ENCODE results near the gene FAM53B.

FAM53B gene

DNA sequence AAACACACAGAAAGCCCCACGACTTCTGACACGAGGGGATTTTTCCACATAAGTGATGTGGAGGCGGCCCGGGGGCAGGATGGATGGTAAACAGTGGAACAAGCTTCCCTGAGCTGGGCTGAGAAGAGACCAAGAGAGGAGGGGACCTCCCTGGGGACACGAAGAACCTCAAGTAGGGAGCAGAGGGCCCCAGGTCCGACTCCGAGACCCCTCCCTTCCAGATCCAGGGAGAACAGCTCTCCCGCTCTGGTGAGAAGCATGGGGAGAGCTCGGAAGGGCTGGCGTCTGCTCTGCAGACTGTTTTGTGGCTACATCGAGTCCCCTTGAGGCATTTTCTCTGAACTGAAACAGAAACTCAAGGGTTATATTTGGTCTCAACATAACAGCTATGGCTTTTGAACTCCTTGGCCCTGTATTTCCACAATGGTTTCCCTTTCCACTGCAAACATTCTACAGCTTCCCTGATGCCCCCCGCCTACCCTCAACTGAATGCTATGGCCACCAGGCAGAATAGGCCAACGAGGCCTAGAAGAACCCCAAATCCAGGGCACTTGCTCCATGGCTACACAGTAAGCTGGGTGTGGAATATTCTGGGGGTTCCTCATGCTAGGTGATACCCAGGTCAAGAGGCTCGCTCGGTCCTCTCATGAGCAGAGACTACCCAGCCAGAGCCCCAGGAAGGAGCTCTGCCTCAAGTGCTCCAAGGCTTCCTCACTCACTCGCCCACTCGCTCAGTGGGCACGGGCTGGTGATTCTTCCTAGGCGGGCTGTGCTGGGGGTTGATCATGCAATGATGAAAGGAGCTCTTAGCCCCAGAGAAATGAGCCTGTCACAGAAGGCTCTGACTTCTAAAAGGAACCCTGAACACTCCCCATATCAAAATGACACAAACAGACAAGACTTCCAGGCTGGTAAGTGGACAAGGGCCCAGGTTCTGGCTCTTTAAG is 47.5 kb downstream of the FAM53B start:
- Histone ChIP-seq H3K36me3 (ENCODE audit: insufficient read depth, low read depth, low read length) (0 out of 2 replicates have a peak, but pooled peaks cover 18% of the 10 kb centered on the region), H3K9me3 (ENCODE audit: insufficient read depth, low read depth, low read length) (no peaks in the 10 kb centered on the region), H3K27ac (ENCODE audit: low read length) (no peak overlapping the region), H3K4me3 (ENCODE audit: low read length) (no peak overlapping the region), H3K4me1 (ENCODE audit: insufficient read depth, low read length) (no peaks in the 10 kb centered on the region), H3K9ac (ENCODE audit: low read depth, low read length) (no peak overlapping the region), H3K27me3 (ENCODE audit: insufficient read depth, low read length) (no peaks in the 10 kb centered on the region)

GRCh38 chr10:124695259-124695658 is 48.9 kb downstream of the FAM53B start:
- 0 out of 2 replicates have a peak, but pooled peaks cover 18% of the 10 kb centered on the region for H3K36me3 ChIP-seq (ENCODE audit: insufficient read depth, low read depth, low read length)
- no peak overlapping the region for H3K9ac ChIP-seq (ENCODE audit: low read depth, low read length)
- H3K27me3 ChIP-seq (ENCODE audit: insufficient read depth, low read length): no peaks in the 10 kb centered on the region
- H3K27ac ChIP-seq (ENCODE audit: low read length): no peak overlapping the region
- H3K4me3 ChIP-seq (ENCODE audit: low read length): no peak overlapping the region
- H3K9me3 ChIP-seq (ENCODE audit: insufficient read depth, low read depth, low read length): no peaks in the 10 kb centered on the region
- no peaks in the 10 kb centered on the region for H3K4me1 ChIP-seq (ENCODE audit: insufficient read depth, low read length)

- H3K36me3 ChIP-seq (ENCODE audit: insufficient read depth, low read depth, low read length): 0 out of 2 replicates have a peak, but pooled peaks cover 18% of the 10 kb centered on the region
- H3K9me3 ChIP-seq (ENCODE audit: insufficient read depth, low read depth, low read length): no peaks in the 10 kb centered on the region
- no peaks in the 10 kb centered on the region for H3K27me3 ChIP-seq (ENCODE audit: insufficient read depth, low read length)
- no peak overlapping the region for H3K27ac ChIP-seq (ENCODE audit: low read length)
- H3K9ac ChIP-seq (ENCODE audit: low read depth, low read length): no peak overlapping the region
- H3K4me3 ChIP-seq (ENCODE audit: low read length): no peak overlapping the region
- H3K4me1 ChIP-seq (ENCODE audit: insufficient read depth, low read length): no peaks in the 10 kb centered on the region
Observed at GRCh38 chr10:124694481-124695220, 49.5 kb downstream of the FAM53B start.

GRCh38 chr10:124693801-124694416 is 50.3 kb downstream of the FAM53B start:
- H3K4me1 ChIP-seq (ENCODE audit: insufficient read depth, low read length): no peaks in the 10 kb centered on the region
- no peak overlapping the region for H3K9ac ChIP-seq (ENCODE audit: low read depth, low read length)
- H3K9me3 ChIP-seq (ENCODE audit: insufficient read depth, low read depth, low read length): no peaks in the 10 kb centered on the region
- no peak overlapping the region for H3K4me3 ChIP-seq (ENCODE audit: low read length)
- no peak overlapping the region for H3K27ac ChIP-seq (ENCODE audit: low read length)
- no peaks in the 10 kb centered on the region for H3K27me3 ChIP-seq (ENCODE audit: insufficient read depth, low read length)
- H3K36me3 ChIP-seq (ENCODE audit: insufficient read depth, low read depth, low read length): 0 out of 2 replicates have a peak, but pooled peaks cover 14% of the 10 kb centered on the region

DNA sequence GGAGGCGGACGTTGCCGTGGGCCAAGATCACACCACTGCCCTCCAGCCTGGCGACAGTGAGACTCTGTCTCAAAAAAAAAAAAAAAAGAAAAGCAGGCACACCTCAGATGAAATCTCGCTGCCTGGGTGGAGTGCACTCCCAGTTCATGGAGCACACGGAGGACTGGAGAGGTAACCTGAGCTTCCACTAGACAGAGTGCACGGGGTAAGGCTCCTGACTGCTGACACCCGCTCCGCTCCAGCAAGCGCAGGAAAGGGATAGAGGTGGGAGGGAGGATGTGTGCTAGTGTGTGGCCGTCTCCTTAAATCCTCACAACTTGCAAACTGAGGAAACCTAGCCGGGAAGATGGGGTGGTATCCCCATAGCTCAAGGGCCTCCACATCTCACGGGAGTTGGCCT is 50.8 kb downstream of the FAM53B start:
- no peaks in the 10 kb centered on the region for H3K4me1 ChIP-seq (ENCODE audit: insufficient read depth, low read length)
- no peaks in the 10 kb centered on the region for H3K9me3 ChIP-seq (ENCODE audit: insufficient read depth, low read depth, low read length)
- no peak overlapping the region for H3K9ac ChIP-seq (ENCODE audit: low read depth, low read length)
- no peak overlapping the region for H3K27ac ChIP-seq (ENCODE audit: low read length)
- H3K4me3 ChIP-seq (ENCODE audit: low read length): no peak overlapping the region
- H3K27me3 ChIP-seq (ENCODE audit: insufficient read depth, low read length): no peaks in the 10 kb centered on the region
- 0 out of 2 replicates have a peak, but pooled peaks cover 14% of the 10 kb centered on the region for H3K36me3 ChIP-seq (ENCODE audit: insufficient read depth, low read depth, low read length)

DNA sequence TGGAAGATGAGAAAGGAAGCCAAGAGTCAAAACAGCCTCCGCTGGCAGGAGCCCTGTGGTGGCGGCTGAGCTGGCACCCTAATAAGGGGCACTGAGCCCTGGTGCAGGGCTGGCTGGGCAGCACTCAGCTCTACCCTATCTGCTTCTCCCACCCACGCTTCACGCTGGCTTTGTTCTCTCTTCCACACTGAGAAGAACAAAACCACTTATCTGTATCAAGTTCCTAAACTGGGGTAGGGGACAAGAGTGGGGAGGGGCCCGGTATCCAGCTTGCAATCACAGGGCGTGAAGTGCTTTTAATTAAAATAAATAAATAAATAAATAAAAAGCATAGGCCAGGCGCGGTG is 52.1 kb downstream of the FAM53B start:
- Histone ChIP-seq H3K4me1 (ENCODE audit: insufficient read depth, low read length) (peaks cover 7% of the 10 kb centered on the region; the same call in 1 of the 2 replicates), H3K27ac (ENCODE audit: low read length) (no peak overlapping the region), H3K4me3 (ENCODE audit: low read length) (no peak overlapping the region), H3K9ac (ENCODE audit: low read depth, low read length) (no peak overlapping the region), H3K27me3 (ENCODE audit: insufficient read depth, low read length) (no peaks in the 10 kb centered on the region), H3K36me3 (ENCODE audit: insufficient read depth, low read depth, low read length) (0 out of 2 replicates have a peak, but pooled peaks cover 14% of the 10 kb centered on the region), H3K9me3 (ENCODE audit: insufficient read depth, low read depth, low read length) (no peaks in the 10 kb centered on the region)

DNA sequence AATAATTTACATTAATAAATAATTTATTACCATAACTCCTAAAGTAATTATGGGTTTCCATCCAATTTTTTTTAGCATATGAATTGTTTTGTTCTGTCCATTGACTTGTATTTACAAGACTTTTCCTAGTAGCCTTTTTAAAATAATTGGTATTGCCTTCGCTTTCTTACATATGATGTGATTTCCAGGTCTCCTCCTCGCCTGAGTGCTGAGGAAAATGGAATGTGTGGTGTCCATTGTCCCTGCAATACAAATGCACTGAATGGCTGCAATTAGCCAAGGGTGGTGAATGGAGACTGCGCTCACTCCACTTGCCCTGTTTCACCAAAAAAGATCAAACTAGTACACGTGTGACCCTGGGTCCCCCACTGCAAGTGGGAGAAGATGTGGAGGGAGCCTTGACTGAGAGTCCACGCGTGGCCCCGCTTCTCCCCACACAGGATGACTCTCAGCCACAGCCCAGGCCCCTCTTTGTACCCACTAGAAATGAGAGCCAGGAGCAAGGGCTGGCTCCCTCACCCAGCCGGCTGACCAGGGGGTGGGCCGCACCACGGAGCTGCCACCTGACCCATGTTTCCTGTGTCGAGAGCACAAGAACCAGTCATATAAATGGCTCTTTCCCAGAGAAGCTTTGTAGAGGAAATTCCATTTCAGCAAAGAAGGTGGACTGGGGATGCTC is 52.6 kb downstream of the FAM53B start:
- H3K4me3 ChIP-seq (ENCODE audit: low read length): no peak overlapping the region
- H3K9ac ChIP-seq (ENCODE audit: low read depth, low read length): no peak overlapping the region
- no peaks in the 10 kb centered on the region for H3K27me3 ChIP-seq (ENCODE audit: insufficient read depth, low read length)
- H3K36me3 ChIP-seq (ENCODE audit: insufficient read depth, low read depth, low read length): 0 out of 2 replicates have a peak, but pooled peaks cover 14% of the 10 kb centered on the region
- H3K27ac ChIP-seq (ENCODE audit: low read length): no peak overlapping the region
- no peaks in the 10 kb centered on the region for H3K9me3 ChIP-seq (ENCODE audit: insufficient read depth, low read depth, low read length)
- H3K4me1 ChIP-seq (ENCODE audit: insufficient read depth, low read length): peaks cover 7% of the 10 kb centered on the region; the same call in 1 of the 2 replicates

- H3K9me3 ChIP-seq (ENCODE audit: insufficient read depth, low read depth, low read length): no peaks in the 10 kb centered on the region
- no peak overlapping the region for H3K27ac ChIP-seq (ENCODE audit: low read length)
- H3K36me3 ChIP-seq (ENCODE audit: insufficient read depth, low read depth, low read length): 0 out of 2 replicates have a peak, but pooled peaks cover 13% of the 10 kb centered on the region
- no peaks in the 10 kb centered on the region for H3K27me3 ChIP-seq (ENCODE audit: insufficient read depth, low read length)
- no peak overlapping the region for H3K4me3 ChIP-seq (ENCODE audit: low read length)
- H3K9ac ChIP-seq (ENCODE audit: low read depth, low read length): no peak overlapping the region
- peaks cover 7% of the 10 kb centered on the region; the same call in 1 of the 2 replicates for H3K4me1 ChIP-seq (ENCODE audit: insufficient read depth, low read length)
Observed at GRCh38 chr10:124691002-124691401, 53.2 kb downstream of the FAM53B start.

GRCh38 chr10:124689911-124690498 is 54.2 kb downstream of the FAM53B start:
- H3K4me1 ChIP-seq (ENCODE audit: insufficient read depth, low read length): peaks cover 7% of the 10 kb centered on the region; the same call in 1 of the 2 replicates
- 0 out of 2 replicates have a peak, but pooled peaks cover 5% of the 10 kb centered on the region for H3K36me3 ChIP-seq (ENCODE audit: insufficient read depth, low read depth, low read length)
- no peak overlapping the region for H3K9ac ChIP-seq (ENCODE audit: low read depth, low read length)
- H3K27ac ChIP-seq (ENCODE audit: low read length): no peak overlapping the region
- H3K4me3 ChIP-seq (ENCODE audit: low read length): no peak overlapping the region
- H3K9me3 ChIP-seq (ENCODE audit: insufficient read depth, low read depth, low read length): no peaks in the 10 kb centered on the region
- H3K27me3 ChIP-seq (ENCODE audit: insufficient read depth, low read length): no peaks in the 10 kb centered on the region

GRCh38 chr10:124688889-124689670 is 55.1 kb downstream of the FAM53B start:
- Histone ChIP-seq H3K9me3 (ENCODE audit: insufficient read depth, low read depth, low read length) (no peaks in the 10 kb centered on the region), H3K36me3 (ENCODE audit: insufficient read depth, low read depth, low read length) (no peaks in the 10 kb centered on the region), H3K9ac (ENCODE audit: low read depth, low read length) (no peak overlapping the region), H3K4me1 (ENCODE audit: insufficient read depth, low read length) (peaks cover 7% of the 10 kb centered on the region; the same call in 1 of the 2 replicates), H3K27ac (ENCODE audit: low read length) (no peak overlapping the region), H3K27me3 (ENCODE audit: insufficient read depth, low read length) (no peaks in the 10 kb centered on the region), H3K4me3 (ENCODE audit: low read length) (no peak overlapping the region)

Data from iPS-20b (cell line).